Activated B cell treated with CpG ODN at 0.5 μM for 24 hours (primary cell): Measurements from ENCODE around the gene IL17RA. TPM values are rescaled to one million over a fixed set of nuclear protein-coding genes. Genes with fewer than 3 reads are reported as not detected.

ENCODE experiments used
- ATAC-seq: fragments of 200-7000 bp; cut with Tn5 transposase; one replicate; pipeline ENCODE4 v1.10.0; 2021; ENCODE audit warnings: low read depth, mild to moderate bottlenecking, moderate library complexity
- CTCF ChIA-PET: fragments of 350-600 bp; sonication (Branson Sonifier 250); formaldehyde crosslinking; loops from one replicate; lab custom pipeline; 2021; ENCODE audit warnings: antibody characterized with exemption; lab: Charles Lee
- POLR2A ChIA-PET: fragments of 350-600 bp; sonication (Branson Sonifier 250); formaldehyde crosslinking; loops from one replicate; lab custom pipeline; 2021; ENCODE audit warnings: antibody characterized with exemption; lab: Charles Lee
- DNase-seq: peaks from one replicate; pipeline ENCODE4 v3.0.0; 2022
- H3K27ac Mint-ChIP-seq: one replicate; pipeline ENCODE4 v1.8.0; 2020; ENCODE audit warnings: mixed read lengths
- H3K27me3 Mint-ChIP-seq: one replicate; pipeline ENCODE4 v1.8.0; 2021; ENCODE audit warnings: mixed read lengths
- H3K36me3 Mint-ChIP-seq: one replicate; pipeline ENCODE4 v1.8.0; 2021; ENCODE audit warnings: low read depth, mixed read lengths
- H3K4me1 Mint-ChIP-seq: one replicate; pipeline ENCODE4 v1.8.0; 2021; ENCODE audit warnings: mixed read lengths
- H3K4me3 Mint-ChIP-seq: one replicate; pipeline ENCODE4 v1.8.0; 2020; ENCODE audit warnings: mild to moderate bottlenecking, mixed read lengths
- H3K9me3 Mint-ChIP-seq: one replicate; pipeline ENCODE4 v1.8.0; 2020; ENCODE audit warnings: mixed read lengths
- intact Hi-C: fragments of 100-400 bp; cut with micrococcal nuclease; formaldehyde crosslinking; loops from one replicate; pipeline ENCODE4 v1.15.1; 2024
- total RNA-seq: library from RNA; stranded (reverse); gene quantifications from 2 replicates; pipeline ENCODE4 v1.2.3, GENCODE V29; 2022
- TF ChIP-seq, protein P1 (sequence below): fragments of 200-600 bp; IDR thresholded peaks from one replicate; pipeline ENCODE4 v1.8.0; 2022; ENCODE audit warnings: antibody characterized with exemption, mild to moderate bottlenecking

The IL17RA gene
- total RNA-seq, 1 donor from 2014 or later = 18.1 TPM

GRCh38 chr22:17106785-17107546, 22.2 kb downstream of the IL17RA start:
- ATAC-seq (no peak), DNase-seq (no peak)
- no peaks in the 10 kb centered on the region for H3K27me3 Mint-ChIP-seq
- intact Hi-C loops = no loop called here
- peak overlapping the region; percentile 46 for H3K27ac Mint-ChIP-seq
- H3K36me3 Mint-ChIP-seq = peaks cover 66% of the 10 kb centered on the region
- H3K4me1 Mint-ChIP-seq = peaks cover 9% of the 10 kb centered on the region
- ChIA-PET CTCF (no interaction called here), POLR2A (interaction anchor here (1.0 kb wide), 1 partner anchor 407 kb away, joined by 3 read pairs; no protein-coding TSS in a partner anchor)
- H3K9me3 Mint-ChIP-seq = no peaks in the 10 kb centered on the region
- TF ChIP-seq, protein P1, sequence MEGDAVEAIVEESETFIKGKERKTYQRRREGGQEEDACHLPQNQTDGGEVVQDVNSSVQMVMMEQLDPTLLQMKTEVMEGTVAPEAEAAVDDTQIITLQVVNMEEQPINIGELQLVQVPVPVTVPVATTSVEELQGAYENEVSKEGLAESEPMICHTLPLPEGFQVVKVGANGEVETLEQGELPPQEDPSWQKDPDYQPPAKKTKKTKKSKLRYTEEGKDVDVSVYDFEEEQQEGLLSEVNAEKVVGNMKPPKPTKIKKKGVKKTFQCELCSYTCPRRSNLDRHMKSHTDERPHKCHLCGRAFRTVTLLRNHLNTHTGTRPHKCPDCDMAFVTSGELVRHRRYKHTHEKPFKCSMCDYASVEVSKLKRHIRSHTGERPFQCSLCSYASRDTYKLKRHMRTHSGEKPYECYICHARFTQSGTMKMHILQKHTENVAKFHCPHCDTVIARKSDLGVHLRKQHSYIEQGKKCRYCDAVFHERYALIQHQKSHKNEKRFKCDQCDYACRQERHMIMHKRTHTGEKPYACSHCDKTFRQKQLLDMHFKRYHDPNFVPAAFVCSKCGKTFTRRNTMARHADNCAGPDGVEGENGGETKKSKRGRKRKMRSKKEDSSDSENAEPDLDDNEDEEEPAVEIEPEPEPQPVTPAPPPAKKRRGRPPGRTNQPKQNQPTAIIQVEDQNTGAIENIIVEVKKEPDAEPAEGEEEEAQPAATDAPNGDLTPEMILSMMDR = no peak
- H3K4me3 Mint-ChIP-seq = peak overlapping the region; percentile 24

- TF ChIP-seq, protein P1 = no peak
- DNase-seq = no peak
- intact Hi-C loops = no loop called here
- no peak overlapping the region for H3K27ac Mint-ChIP-seq
- no peaks in the 10 kb centered on the region for H3K27me3 Mint-ChIP-seq
- H3K4me3 Mint-ChIP-seq = no peak overlapping the region
- ATAC-seq = no peak
- POLR2A ChIA-PET = no interaction called here
- peaks cover 60% of the 10 kb centered on the region for H3K36me3 Mint-ChIP-seq
- CTCF ChIA-PET = interaction anchor here (1.1 kb wide), 1 partner anchor 394 kb away, joined by 3 read pairs; no protein-coding TSS in a partner anchor
- no peaks in the 10 kb centered on the region for H3K9me3 Mint-ChIP-seq
- H3K4me1 Mint-ChIP-seq = peaks cover 9% of the 10 kb centered on the region
These were observed 22.7 kb downstream of the IL17RA start for GRCh38 chr22:17107547-17107810.

GRCh38 chr22:17108256-17109112, 23.7 kb downstream of the IL17RA start:
- DNase-seq (no peak), ATAC-seq (no peak)
- no peaks in the 10 kb centered on the region for H3K9me3 Mint-ChIP-seq
- CTCF ChIA-PET = interaction anchor here (1.1 kb wide), 1 partner anchor 393 kb away, joined by 3 read pairs; no protein-coding TSS in a partner anchor
- H3K4me3 Mint-ChIP-seq = no peak overlapping the region
- H3K27ac Mint-ChIP-seq = no peak overlapping the region
- intact Hi-C loops = no loop called here
- H3K36me3 Mint-ChIP-seq = peaks cover 53% of the 10 kb centered on the region
- no peaks in the 10 kb centered on the region for H3K27me3 Mint-ChIP-seq
- peaks cover 9% of the 10 kb centered on the region for H3K4me1 Mint-ChIP-seq
- TF ChIP-seq, protein P1 = no peak
- POLR2A ChIA-PET = no interaction called here

DNA sequence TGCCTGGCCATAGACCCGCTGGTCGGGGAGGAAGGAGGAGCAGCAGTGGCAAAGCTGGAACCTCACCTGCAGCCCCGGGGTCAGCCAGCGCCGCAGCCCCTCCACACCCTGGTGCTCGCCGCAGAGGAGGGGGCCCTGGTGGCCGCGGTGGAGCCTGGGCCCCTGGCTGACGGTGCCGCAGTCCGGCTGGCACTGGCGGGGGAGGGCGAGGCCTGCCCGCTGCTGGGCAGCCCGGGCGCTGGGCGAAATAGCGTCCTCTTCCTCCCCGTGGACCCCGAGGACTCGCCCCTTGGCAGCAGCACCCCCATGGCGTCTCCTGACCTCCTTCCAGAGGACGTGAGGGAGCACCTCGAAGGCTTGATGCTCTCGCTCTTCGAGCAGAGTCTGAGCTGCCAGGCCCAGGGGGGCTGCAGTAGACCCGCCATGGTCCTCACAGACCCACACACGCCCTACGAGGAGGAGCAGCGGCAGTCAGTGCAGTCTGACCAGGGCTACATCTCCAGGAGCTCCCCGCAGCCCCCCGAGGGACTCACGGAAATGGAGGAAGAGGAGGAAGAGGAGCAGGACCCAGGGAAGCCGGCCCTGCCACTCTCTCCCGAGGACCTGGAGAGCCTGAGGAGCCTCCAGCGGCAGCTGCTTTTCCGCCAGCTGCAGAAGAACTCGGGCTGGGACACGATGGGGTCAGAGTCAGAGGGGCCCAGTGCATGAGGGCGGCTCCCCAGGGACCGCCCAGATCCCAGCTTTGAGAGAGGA, 24.5 kb downstream of the IL17RA start:
- peaks cover 49% of the 10 kb centered on the region for H3K36me3 Mint-ChIP-seq
- H3K27ac Mint-ChIP-seq = no peak overlapping the region
- TF ChIP-seq, protein P1 = no peak
- ATAC-seq (no peak), DNase-seq (no peak)
- H3K27me3 Mint-ChIP-seq = no peaks in the 10 kb centered on the region
- no peaks in the 10 kb centered on the region for H3K9me3 Mint-ChIP-seq
- ChIA-PET POLR2A (no interaction called here), CTCF (no interaction called here)
- intact Hi-C loops = no loop called here
- H3K4me3 Mint-ChIP-seq = no peak overlapping the region
- peaks cover 9% of the 10 kb centered on the region for H3K4me1 Mint-ChIP-seq
